ENCODE data around the gene OTX1.
"Not testable (repeated sequence)": the region's sequence is repeated elsewhere in the genome, so short reads cannot be mapped to it uniquely, and the experiment has no call there.

OTX1 gene

GRCh38 chr2:63058921-63059792 lies 8.5 kb downstream of the OTX1 start:
- DNase-seq (ENCODE audit: low read depth): no peak

GRCh38 chr2:63059793-63060471 lies 9.3 kb downstream of the OTX1 start:
- no peak for DNase-seq (ENCODE audit: low read depth)

GRCh38 chr2:63060472-63060991 lies 9.9 kb downstream of the OTX1 start:
- no peak for DNase-seq (ENCODE audit: low read depth)

- DNase-seq (ENCODE audit: low read depth): no peak
These were observed 13.6 kb downstream of the OTX1 start for GRCh38 chr2:63064197-63064596.

- DNase-seq (ENCODE audit: low read depth): no peak
These were observed 14.0 kb downstream of the OTX1 start for GRCh38 chr2:63064661-63065060.

GRCh38 chr2:63066265-63066664 lies 15.6 kb downstream of the OTX1 start:
- no peak for DNase-seq (ENCODE audit: low read depth)

GRCh38 chr2:63066838-63067237 lies 16.2 kb downstream of the OTX1 start:
- no peak for DNase-seq (ENCODE audit: low read depth)

- no peak for DNase-seq (ENCODE audit: low read depth)
These were observed 21.0 kb downstream of the OTX1 start for GRCh38 chr2:63071664-63072063.

- DNase-seq (ENCODE audit: low read depth): no peak
These were observed 23.4 kb downstream of the OTX1 start for GRCh38 chr2:63073994-63074393.

GRCh38 chr2:63074399-63074798 lies 23.8 kb downstream of the OTX1 start:
- DNase-seq (ENCODE audit: low read depth): not testable (repeated sequence)

GRCh38 chr2:63078852-63079606 lies 28.4 kb downstream of the OTX1 start:
- DNase-seq (ENCODE audit: low read depth): no peak

GRCh38 chr2:63081404-63081803 lies 30.8 kb downstream of the OTX1 start:
- DNase-seq (ENCODE audit: low read depth): no peak

- no peak for DNase-seq (ENCODE audit: low read depth)
These were observed 36.1 kb downstream of the OTX1 start for GRCh38 chr2:63086687-63087086.

GRCh38 chr2:63092401-63092800 lies 41.8 kb downstream of the OTX1 start:
- DNase-seq (ENCODE audit: low read depth): no peak

- no peak for DNase-seq (ENCODE audit: low read depth)
These were observed 42.2 kb downstream of the OTX1 start for GRCh38 chr2:63092857-63093256.

- no peak for DNase-seq (ENCODE audit: low read depth)
These were observed 42.9 kb downstream of the OTX1 start for GRCh38 chr2:63093502-63093901.

GRCh38 chr2:63096491-63096890 lies 45.9 kb downstream of the OTX1 start:
- DNase-seq (ENCODE audit: low read depth): no peak

GRCh38 chr2:63099032-63099431 lies 48.4 kb downstream of the OTX1 start:
- DNase-seq (ENCODE audit: low read depth): no peak

- no peak for DNase-seq (ENCODE audit: low read depth)
These were observed 51.3 kb downstream of the OTX1 start for GRCh38 chr2:63101954-63102353.

- no peak for DNase-seq (ENCODE audit: low read depth)
These were observed 53.9 kb downstream of the OTX1 start for GRCh38 chr2:63104482-63104881.

Data from stimulated activated CD8-positive, alpha-beta memory T cell treated with anti-CD3 and anti-CD28 coated beads, Interleukin-7, amount 100 ng/mL, for 24 hours (primary cell).